Osteoblast (primary cell): ENCODE data around the gene PRDM11. TPM values are rescaled to one million over a fixed set of nuclear protein-coding genes. Genes with fewer than 3 reads are reported as not detected.
A peak's percentile ranks its signal among the peaks of the same experiment; 100 is the strongest.

ENCODE experiments used
- DNase-seq: peaks from one replicate; pipeline ENCODE4 v3.0.0; 2011; ENCODE audit warnings: low spot score, mixed read lengths; ENCODE audit not compliant: insufficient read length; ENCODE audit errors: missing footprints
- H2AFZ ChIP-seq: 2 replicates; pipeline ENCODE4 v1.6.0; 2011; ENCODE audit warnings: mild to moderate bottlenecking, low read length
- H3K27ac ChIP-seq: 2 replicates; pipeline ENCODE4 v1.5.1; 2011; ENCODE audit warnings: mild to moderate bottlenecking, low read depth, low read length, moderate library complexity
- H3K27me3 ChIP-seq: 2 replicates; pipeline ENCODE4 v1.6.0; 2012; ENCODE audit warnings: mild to moderate bottlenecking, control low read depth, inconsistent platforms, low read length, moderate library complexity; ENCODE audit not compliant: insufficient read depth
- H3K36me3 ChIP-seq: 2 replicates; pipeline ENCODE4 v1.5.1; 2011; ENCODE audit warnings: mild to moderate bottlenecking, low read length, control low read depth, moderate library complexity; ENCODE audit not compliant: insufficient read depth
- H3K4me1 ChIP-seq: 2 replicates; pipeline ENCODE4 v1.5.1; 2011; ENCODE audit warnings: mild to moderate bottlenecking, low read length, control low read depth, moderate library complexity; ENCODE audit not compliant: insufficient read depth
- H3K4me2 ChIP-seq: 2 replicates; pipeline ENCODE4 v1.6.0; 2011; ENCODE audit warnings: mild to moderate bottlenecking, low read length; ENCODE audit not compliant: insufficient read depth
- H3K4me3 ChIP-seq: fragments of 200-600 bp; sonication (generic); 3 replicates; pipeline ENCODE4 v1.5.1; 2012; ENCODE audit warnings: mild to moderate bottlenecking, low read length, inconsistent platforms; ENCODE audit not compliant: insufficient read depth
- H3K79me2 ChIP-seq: 2 replicates; pipeline ENCODE4 v1.6.0; 2012; ENCODE audit warnings: mild to moderate bottlenecking, low read length, control low read depth, inconsistent platforms; ENCODE audit not compliant: insufficient read depth
- H3K9me3 ChIP-seq: 2 replicates; pipeline ENCODE4 v1.5.1; 2011; ENCODE audit warnings: low read depth, low read length, control low read depth
- H4K20me1 ChIP-seq: 2 replicates; pipeline ENCODE4 v1.6.0; 2012; ENCODE audit warnings: mild to moderate bottlenecking, low read length, control low read depth; ENCODE audit not compliant: insufficient read depth
- CTCF ChIP-seq: IDR thresholded peaks from 2 replicates; pipeline ENCODE4 v1.5.1; 2011; ENCODE audit warnings: mild to moderate bottlenecking, low read depth, low read length, moderate library complexity; ENCODE audit errors: extremely low read depth
- total RNA-seq: library from RNA; depleted of rRNA; stranded (reverse); fragments of >200 nt; gene quantifications from 2 replicates; pipeline ENCODE4 v1.2.3, GENCODE V29; 2012

The PRDM11 gene
- total RNA-seq, 1 donor, result 5.4 TPM

- H3K27me3 ChIP-seq, result peaks cover 3% of the 10 kb centered on the region
- H4K20me1 ChIP-seq, result peaks cover 4% of the 10 kb centered on the region
- peaks cover 18% of the 10 kb centered on the region for H3K4me1 ChIP-seq
- no peak for TF ChIP-seq CTCF
- no peaks in the 10 kb centered on the region for H3K9me3 ChIP-seq
- H2AFZ ChIP-seq, result peak overlapping the region; percentile 29
- H3K36me3 ChIP-seq, result no peaks in the 10 kb centered on the region
- H3K27ac ChIP-seq, result no peak overlapping the region
- no peaks in the 10 kb centered on the region for H3K79me2 ChIP-seq
- DNase-seq, result peak; percentile 68
- peak overlapping the region; percentile 68 for H3K4me2 ChIP-seq
- peak overlapping the region; percentile 64 for H3K4me3 ChIP-seq
Observed at GRCh38 chr11:45181193-45181888, 34.9 kb downstream of the PRDM11 start.

GRCh38 chr11:45181889-45182550, 35.6 kb downstream of the PRDM11 start:
- H2AFZ ChIP-seq, result no peak overlapping the region
- no peak overlapping the region for H3K4me3 ChIP-seq

GRCh38 chr11:45182902-45183301, 36.5 kb downstream of the PRDM11 start:
- TF ChIP-seq CTCF, result peak; percentile 64
- Histone ChIP-seq H3K27ac (no peak overlapping the region), H3K4me1 (peaks cover 18% of the 10 kb centered on the region), H3K27me3 (peaks cover 3% of the 10 kb centered on the region), H3K9me3 (no peaks in the 10 kb centered on the region), H3K36me3 (no peaks in the 10 kb centered on the region), H4K20me1 (no peaks in the 10 kb centered on the region), H3K79me2 (no peaks in the 10 kb centered on the region), H3K4me2 (no peak overlapping the region), H3K4me3 (no peak overlapping the region), H2AFZ (no peak overlapping the region)
- peak; percentile 91 for DNase-seq

More at GRCh38 chr11:45181889-45182550, 35.6 kb downstream of the PRDM11 start:
- Histone ChIP-seq H3K36me3 (no peaks in the 10 kb centered on the region), H3K27ac (no peak overlapping the region), H3K79me2 (no peaks in the 10 kb centered on the region), H3K27me3 (peaks cover 3% of the 10 kb centered on the region), H4K20me1 (peaks cover 2% of the 10 kb centered on the region), H3K9me3 (no peaks in the 10 kb centered on the region), H3K4me1 (peaks cover 18% of the 10 kb centered on the region), H3K4me2 (no peak overlapping the region)
- DNase-seq, result peak; percentile 74
- TF ChIP-seq CTCF, result no peak

- Histone ChIP-seq H3K4me1 (peaks cover 10% of the 10 kb centered on the region), H3K27me3 (peaks cover 3% of the 10 kb centered on the region), H2AFZ (no peak overlapping the region), H3K27ac (no peak overlapping the region), H3K79me2 (no peaks in the 10 kb centered on the region), H3K4me2 (no peak overlapping the region), H3K4me3 (no peak overlapping the region), H3K9me3 (no peaks in the 10 kb centered on the region), H3K36me3 (no peaks in the 10 kb centered on the region), H4K20me1 (no peaks in the 10 kb centered on the region)
- peak; percentile 37 for DNase-seq
- TF ChIP-seq CTCF, result no peak
Observed at GRCh38 chr11:45184640-45185039, 38.2 kb downstream of the PRDM11 start.
